ENCODE results near the gene GLO1.

GRCh38 chr6:38678178-38678760 is 24.7 kb downstream of the GLO1 start:
- TF ChIP-seq ARNT (IDR thresholded peaks at IDR 0.05) (no peak), PKNOX1 (IDR thresholded peaks at IDR 0.05) (no peak)

Data from HEK293T (cell line).